Measurements from ENCODE around the gene TNFAIP1.

The TNFAIP1 gene

DNA sequence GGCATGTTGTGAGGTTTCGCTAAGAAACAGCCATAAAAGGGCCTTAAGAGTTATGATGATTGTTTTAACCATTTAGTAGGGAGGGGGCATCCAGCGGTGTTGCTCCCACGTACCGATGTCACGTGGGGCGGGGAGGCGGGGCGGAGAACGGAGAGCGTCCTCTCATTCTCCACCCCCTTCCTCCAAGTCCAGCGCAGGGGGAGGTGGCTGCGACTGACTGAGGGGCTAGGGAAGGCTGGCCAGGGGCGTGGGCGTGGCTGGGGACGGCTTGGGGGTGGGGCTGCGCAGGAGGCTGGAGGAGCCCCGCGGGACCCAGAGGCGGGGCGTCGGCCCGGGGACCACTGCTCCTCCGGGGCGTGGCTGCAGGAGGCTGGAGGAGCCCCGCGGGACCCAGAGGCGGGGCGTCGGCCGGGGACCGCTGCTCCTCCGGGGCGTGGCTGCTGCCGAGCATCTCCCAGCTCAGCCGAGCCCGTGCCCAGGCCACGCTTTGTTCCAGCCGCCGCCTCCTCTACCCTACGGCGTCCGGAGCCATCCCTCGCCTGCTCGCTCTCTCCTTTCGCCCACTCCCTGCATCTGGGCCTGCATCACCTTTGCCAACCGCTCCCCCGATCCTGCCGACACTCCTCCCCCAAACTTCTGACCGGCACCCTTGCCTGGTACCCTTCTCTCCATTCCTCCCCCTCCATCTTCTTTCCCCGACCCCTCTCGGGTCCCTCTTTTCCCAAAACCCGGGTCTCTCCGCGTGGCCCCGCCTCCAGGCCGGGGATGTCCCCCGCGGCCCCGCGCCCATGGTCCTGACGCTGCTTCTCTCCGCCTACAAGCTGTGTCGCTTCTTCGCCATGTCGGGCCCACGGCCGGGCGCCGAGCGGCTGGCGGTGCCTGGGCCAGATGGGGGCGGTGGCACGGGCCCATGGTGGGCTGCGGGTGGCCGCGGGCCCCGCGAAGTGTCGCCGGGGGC lies 36.0 kb downstream of the TNFAIP1 start, which contains the start of gene SARM1:
Gene SARM1, plus strand, starts transcription at position 450 of the 958 bp plus-strand sequence. Its CDS starts 339 bp downstream, at position 789.
- DNase-seq (ENCODE audit: low spot score), result peak; percentile 85

DNA sequence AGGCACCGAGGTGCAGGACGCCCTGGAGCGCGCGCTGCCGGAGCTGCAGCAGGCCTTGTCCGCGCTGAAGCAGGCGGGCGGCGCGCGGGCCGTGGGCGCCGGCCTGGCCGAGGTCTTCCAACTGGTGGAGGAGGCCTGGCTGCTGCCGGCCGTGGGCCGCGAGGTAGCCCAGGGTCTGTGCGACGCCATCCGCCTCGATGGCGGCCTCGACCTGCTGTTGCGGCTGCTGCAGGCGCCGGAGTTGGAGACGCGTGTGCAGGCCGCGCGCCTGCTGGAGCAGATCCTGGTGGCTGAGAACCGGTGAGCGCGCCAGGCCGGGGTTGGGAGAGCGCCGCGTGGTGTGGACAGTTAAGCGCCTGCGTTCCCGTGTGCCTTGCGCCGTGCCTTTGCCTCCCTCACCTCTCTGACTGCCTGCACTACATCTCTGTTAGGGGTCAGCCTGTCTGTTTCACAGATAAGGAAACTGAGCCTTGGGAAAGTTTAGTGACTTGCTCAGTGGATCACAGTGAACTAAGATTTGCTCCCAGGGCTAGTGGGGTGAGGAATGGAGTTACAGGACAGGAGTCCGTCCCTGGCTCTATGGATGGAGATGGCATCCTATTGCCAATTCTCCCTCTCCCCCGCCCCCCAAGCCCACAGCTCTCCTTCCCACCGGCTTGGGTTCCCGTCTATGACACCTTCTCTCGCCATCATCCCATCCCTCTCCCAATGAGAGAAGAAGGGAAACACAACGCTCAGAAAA lies 36.8 kb downstream of the TNFAIP1 start:
- DNase-seq (ENCODE audit: low spot score), result no peak

DNA sequence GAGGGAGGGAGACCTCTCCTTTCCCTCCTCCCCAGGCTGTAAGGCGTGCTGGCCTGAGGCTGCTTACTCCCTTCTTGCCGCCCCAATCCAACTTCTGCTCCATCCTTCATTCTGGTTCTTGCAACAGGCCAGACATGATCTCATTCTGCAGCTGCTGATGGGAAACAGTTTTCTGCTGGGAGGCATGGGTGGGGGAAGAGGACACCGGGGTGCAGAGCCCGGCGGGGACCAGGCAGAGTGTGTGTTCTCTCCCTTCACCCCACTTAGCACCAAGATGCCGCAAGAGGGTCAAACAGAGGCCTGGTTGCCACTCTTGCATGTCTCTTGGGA lies 37.3 kb downstream of the TNFAIP1 start:
- no peak for DNase-seq (ENCODE audit: low spot score)

DNA sequence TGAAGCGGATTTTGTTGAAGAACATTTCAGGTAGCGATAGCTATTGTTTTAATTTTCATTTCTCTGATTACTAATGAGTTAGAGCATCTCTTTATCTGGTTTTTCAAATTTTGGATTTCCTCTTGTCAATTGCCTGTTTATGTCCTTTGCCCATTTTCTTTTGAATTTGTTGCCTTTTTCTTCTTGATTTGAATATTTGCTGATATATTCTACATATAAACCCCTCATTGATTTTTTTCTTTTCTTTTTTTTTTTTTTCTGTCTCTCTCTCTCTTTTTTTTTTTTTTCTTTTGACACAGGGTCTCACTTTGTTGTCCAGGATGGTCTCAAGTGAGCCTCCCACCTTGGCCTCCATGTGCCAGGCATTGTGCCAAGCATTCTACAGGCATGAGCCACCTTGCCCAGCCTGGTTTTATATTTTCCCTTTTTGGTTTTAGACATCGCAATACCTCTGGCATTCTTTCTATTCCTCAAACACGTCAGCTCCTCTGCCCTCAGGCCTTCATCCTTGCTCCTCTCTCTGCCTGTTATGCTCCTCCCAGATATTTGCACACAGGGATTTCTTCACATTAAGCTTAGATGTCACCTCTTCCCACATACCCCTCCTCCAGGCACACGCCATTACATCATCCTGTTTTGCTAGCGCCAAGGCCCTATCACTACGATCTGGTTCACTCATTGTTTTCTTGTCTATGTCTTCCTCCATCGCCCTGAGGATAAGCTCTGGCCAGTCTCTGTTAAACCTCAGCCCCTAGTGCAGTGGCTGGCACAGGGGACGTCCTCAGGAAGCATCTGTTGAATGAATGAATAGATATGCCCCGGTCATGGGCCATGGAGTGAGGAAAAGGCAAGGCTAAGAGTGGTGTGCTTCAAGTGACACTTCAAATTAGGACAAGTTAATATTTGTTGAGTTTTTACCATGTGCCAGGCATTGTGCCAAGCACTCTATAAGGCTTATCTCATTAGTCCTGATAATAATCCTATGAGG lies 44.5 kb downstream of the TNFAIP1 start:
- no peak for DNase-seq (ENCODE audit: low spot score)

DNA sequence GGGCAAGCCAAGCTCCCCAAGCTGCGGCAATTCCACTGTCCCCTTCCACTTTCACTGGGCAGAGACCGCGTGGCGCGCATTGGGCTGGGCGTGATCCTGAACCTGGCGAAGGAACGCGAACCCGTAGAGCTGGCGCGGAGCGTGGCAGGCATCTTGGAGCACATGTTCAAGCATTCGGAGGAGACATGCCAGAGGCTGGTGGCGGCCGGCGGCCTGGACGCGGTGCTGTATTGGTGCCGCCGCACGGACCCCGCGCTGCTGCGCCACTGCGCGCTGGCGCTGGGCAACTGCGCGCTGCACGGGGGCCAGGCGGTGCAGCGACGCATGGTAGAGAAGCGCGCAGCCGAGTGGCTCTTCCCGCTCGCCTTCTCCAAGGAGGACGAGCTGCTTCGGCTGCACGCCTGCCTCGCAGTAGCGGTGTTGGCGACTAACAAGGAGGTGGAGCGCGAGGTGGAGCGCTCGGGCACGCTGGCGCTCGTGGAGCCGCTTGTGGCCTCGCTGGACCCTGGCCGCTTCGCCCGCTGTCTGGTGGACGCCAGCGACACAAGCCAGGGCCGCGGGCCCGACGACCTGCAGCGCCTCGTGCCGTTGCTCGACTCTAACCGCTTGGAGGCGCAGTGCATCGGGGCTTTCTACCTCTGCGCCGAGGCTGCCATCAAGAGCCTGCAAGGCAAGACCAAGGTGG lies 45.7 kb downstream of the TNFAIP1 start:
- DNase-seq (ENCODE audit: low spot score), result no peak

DNA sequence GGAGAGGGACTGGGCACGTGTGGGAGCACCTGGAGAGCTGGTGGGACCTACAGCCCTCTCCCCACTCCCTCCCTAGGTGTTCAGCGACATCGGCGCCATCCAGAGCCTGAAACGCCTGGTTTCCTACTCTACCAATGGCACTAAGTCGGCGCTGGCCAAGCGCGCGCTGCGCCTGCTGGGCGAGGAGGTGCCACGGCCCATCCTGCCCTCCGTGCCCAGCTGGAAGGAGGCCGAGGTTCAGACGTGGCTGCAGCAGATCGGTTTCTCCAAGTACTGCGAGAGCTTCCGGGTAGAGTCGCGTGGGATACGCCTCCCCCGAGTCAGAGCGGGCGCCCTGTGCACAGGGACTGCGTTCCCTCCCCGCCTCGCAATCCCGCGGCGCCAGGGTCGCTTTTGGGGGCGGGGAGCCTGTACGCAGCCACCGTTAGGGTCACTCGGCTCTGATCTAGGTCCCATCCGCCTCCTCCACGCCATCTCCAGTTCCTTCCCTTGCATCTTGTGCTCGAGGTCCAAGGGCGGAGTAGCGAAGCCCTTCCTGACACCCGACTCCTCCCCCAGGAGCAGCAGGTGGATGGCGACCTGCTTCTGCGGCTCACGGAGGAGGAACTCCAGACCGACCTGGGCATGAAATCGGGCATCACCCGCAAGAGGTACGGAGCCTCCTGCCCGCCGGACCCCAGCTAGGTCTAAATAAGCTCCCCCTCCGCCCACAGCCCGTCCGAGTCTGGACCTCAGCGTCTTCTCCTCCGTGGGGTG lies 48.9 kb downstream of the TNFAIP1 start:
- peak; percentile 34 for DNase-seq (ENCODE audit: low spot score)

DNA sequence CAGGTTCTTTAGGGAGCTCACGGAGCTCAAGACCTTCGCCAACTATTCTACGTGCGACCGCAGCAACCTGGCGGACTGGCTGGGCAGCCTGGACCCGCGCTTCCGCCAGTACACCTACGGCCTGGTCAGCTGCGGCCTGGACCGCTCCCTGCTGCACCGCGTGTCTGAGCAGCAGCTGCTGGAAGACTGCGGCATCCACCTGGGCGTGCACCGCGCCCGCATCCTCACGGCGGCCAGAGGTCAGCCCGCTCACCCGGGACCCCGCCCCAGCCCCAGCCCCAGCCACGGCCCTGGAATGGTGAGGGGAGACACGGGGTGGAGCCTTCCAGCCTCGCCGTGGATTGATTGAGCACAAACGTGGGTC lies 49.5 kb downstream of the TNFAIP1 start:
- DNase-seq (ENCODE audit: low spot score), result no peak

DNA sequence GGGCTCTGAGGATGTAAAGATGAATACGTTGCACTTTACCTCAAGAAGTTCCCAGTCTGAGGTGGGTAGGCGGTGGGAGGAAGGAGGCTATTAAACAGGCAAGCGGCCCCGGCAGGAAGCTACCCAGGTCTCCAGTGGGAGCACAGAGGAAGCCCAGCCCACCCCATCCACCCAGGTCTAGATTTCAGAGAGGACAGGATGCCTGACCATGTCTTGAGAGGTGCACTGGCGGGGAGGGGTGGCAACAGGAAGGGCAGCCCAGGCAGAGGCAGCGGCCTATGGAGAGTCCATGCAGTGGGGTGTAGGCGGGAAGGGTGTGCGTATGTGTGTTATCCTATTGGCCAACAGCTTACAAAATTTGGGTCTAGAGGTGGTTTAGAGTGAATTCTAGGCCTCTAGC lies 49.8 kb downstream of the TNFAIP1 start:
- peak; percentile 20 for DNase-seq (ENCODE audit: low spot score)

DNA sequence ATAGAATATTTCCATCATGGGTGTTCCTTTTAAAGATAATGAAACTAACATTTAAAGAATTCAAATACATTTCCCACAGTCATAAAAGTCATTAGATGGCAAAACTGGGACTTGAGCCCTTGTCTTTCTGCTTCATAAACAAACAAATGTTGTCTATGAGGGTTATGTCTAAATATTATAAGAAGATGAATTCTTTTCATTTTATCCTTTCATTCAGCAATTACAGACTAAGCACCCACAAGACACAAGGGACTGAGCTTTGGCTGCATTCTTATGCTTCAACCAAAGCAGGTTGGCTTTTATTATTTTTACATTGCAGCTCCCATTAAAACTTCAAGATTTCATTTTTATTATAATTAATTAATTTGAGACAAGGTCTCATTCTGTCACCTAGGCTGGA lies 50.8 kb downstream of the TNFAIP1 start:
- DNase-seq (ENCODE audit: low spot score), result no peak

DNA sequence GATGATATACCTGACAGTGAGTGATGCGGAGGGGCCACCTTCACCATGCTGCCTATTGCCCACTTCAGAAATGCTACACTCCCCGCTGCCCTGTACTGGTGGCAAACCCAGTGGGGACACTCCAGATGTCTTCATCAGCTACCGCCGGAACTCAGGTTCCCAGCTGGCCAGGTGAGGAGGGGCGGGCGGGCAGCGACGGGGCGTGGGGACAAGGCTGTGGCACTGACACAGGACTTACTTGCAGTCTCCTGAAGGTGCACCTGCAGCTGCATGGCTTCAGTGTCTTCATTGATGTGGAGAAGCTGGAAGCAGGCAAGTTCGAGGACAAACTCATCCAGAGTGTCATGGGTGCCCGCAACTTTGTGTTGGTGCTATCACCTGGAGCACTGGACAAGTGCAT lies 52.5 kb downstream of the TNFAIP1 start:
- no peak for DNase-seq (ENCODE audit: low spot score)

DNA sequence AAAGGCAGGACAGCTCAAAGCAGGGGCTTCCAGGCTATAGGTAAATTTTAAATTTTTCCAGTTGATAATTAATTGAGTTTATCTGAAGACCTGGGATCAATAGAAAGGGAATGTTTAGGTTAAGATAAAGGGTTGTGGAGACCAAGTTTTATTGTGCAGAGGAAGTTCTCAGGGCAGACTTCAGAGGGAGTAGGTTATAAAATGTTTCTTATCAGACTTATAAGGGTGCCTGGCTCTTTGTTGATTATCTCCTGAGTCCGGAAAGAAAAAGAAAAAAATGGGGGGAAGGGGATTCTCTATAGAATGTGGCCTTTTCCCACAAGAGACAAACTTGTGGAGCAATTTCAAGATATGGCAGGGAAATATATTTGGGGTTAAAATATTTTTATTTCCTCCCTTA lies 54.6 kb downstream of the TNFAIP1 start:
- no peak for DNase-seq (ENCODE audit: low spot score)

DNA sequence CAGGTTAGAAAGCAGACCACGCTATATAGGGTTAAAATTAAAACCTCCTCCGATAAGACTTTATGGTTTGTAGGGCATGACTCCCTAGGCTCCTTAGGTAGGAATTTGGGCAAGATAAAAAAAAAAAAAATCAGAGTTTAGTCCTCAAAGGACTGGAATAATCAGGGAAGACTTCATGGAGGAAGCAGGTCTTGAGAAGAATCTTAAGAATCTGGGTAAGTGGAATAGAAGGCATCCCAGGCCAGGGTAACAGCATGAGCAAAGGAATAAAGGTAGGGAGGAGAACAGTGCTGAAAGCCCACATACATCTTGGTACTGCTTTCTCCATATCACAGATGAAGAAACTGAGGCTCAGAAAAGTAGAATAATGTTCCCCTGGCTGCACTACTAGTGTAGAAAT lies 55.0 kb downstream of the TNFAIP1 start:
- DNase-seq (ENCODE audit: low spot score), result no peak

DNA sequence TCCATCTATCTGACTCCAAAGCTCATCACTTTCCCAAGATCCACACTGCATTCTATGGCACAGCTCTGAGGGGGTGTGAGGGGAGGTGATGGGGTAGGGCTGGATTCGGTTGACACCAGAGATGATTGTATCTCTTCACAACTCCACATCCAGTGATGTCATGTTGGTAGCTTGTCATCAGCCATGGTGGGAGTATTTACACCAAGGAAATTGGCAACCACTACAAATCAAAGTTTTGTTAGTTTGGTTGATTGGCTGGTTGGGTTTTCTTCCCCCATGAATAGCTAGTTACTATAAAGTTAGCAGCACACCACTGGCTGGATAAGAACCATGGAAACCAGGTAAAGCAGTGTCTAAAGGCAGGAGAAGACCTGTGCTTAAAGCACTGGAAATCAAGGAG lies 55.4 kb downstream of the TNFAIP1 start:
- no peak for DNase-seq (ENCODE audit: low spot score)

DNA sequence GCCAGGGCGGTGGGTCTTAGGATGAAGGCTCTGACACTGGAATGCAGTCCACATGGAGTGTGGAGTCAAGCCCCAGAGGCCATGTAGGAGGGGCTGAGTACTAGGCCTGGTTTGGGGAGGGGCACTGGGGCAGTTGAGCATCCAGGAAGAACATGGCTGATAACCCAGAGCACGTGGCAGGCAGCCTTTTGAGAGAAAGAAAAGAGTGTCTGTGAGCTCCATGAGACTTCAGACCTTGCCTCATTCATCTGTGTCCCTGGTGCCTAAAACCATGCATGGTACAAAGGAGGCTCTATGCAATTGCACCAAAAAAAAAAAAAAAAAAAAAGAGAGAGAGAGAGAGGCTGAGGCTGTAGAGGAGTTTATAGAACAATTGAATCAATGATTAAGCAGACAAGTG lies 55.8 kb downstream of the TNFAIP1 start:
- no peak for DNase-seq (ENCODE audit: low spot score)

DNA sequence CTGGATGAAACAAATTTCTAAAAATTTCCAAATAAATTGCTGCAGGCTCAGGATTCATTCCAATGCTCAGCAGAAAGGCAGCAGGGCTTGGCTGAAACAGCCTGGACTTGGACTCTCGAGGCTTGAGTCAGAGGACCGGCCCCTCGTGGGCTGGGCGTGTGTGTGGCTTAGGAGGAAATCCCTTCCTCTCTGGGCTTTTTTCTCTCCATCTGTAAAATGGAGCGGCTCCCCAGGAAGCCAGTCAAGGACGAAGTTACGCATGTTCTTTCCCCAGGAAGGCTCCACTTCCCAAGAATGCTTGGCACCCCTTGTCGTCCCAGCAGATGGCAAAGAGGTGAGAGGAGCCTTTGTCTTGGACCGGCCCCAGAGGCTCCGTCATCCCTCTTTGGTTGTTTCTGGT lies 56.9 kb downstream of the TNFAIP1 start:
- DNase-seq (ENCODE audit: low spot score), result no peak

DNA sequence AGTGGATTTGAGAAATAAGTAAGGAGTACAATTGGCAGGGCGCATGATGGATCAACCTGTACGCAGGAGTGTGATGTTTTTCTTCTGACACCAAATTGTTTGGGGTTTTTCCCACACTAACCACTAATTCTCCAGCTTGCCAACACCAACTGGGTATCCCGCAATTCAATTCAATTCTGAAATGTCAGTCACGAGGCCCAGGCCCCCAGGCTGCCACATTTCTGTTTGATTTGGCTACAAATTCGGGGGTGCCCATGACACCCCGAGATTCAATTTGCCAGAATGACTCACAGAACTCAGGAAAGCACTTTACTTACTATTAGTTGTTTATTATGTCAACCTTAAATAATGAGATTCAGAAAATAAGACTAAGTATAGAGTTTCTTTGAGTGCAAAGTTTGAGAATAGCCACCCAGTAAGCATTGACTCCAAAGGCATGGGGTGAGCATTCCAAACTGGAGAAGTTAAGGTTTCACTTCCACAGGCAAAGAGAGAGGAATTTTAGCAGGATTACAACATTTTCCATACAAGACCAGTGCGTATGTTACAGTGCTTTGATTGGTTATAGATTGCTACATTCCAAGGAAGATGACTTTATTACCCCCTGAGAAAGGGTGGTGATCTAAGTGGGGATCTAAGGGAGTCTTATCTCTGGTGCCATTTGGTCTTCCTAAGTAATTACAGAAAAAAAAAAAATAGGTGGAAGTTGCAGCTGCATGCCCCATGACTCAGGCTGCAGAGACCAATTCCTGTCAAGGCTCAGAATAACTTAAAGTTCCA lies 59.0 kb downstream of the TNFAIP1 start:
- DNase-seq (ENCODE audit: low spot score), result no peak

DNA sequence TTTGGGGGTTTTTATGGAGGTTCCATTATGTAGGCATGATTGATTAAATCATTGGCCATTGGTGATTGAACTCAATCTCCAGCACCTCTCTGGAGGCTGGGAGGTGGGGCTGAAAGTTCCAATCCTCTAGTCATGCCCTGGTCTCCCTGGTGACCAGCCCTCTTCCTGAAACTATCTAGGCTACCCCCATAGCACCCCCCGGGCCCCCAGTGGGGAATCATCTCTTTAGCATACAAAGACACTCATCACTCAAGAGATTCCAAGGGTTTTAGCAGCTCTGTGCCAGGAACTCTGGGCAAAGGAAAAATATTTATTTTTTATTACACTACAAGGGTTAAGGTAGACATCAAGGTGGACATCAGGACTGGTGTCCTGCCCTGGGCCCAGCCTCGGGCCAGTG lies 59.9 kb downstream of the TNFAIP1 start:
- DNase-seq (ENCODE audit: low spot score), result no peak

DNA sequence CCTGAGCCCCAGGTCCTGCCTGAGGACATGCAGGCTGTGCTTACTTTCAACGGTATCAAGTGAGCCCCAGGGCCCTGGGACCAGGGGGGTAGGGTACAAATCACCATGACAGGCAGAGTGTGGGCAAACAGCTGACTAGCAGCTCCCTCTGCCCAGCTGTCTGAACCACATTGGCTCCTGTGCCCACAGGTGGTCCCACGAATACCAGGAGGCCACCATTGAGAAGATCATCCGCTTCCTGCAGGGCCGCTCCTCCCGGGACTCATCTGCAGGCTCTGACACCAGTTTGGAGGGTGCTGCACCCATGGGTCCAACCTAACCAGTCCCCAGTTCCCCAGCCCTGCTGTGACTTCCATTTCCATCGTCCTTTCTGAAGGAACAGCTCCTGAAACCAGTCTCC lies 60.4 kb downstream of the TNFAIP1 start:
- DNase-seq (ENCODE audit: low spot score), result no peak
